Right renal cortex interstitium (tissue), 3 donors: ENCODE results near the gene SUB1. TPM values are rescaled to one million over a fixed set of nuclear protein-coding genes. Genes with fewer than 3 reads are reported as not detected.

ENCODE experiments used
- DNase-seq, 3 donors: peaks; one replicate each; pipeline ENCODE4 v3.0.0-alpha.2; 2013; ENCODE audit warnings: low read depth in 3 of 3, low spot score in 2 of 3
- polyA plus RNA-seq, 3 donors: library from polyadenylated mRNA; unstranded; fragments of 120-200 nt; gene quantifications; one replicate each; pipeline ENCODE4 v1.2.1, GENCODE V29; 2013; ENCODE audit not compliant: insufficient read length in 3 of 3

The SUB1 gene
- polyA plus RNA-seq, 3 donors = 327 to 390 (median 346) TPM

GRCh38 chr5:32638309-32638708 is 53.0 kb downstream of the SUB1 start:
- DNase-seq = no peak

- DNase-seq = no peak
Observed at GRCh38 chr5:32639943-32640342, 54.6 kb downstream of the SUB1 start.

- DNase-seq = no peak
Observed at GRCh38 chr5:32642276-32643002, 57.1 kb downstream of the SUB1 start.

- no peak for DNase-seq
Observed at GRCh38 chr5:32645246-32645645, 59.9 kb downstream of the SUB1 start.

- DNase-seq = peak in 2 of 3 donors; percentile 21 to 23
Observed at GRCh38 chr5:32646061-32646969, 61.0 kb downstream of the SUB1 start.

- DNase-seq = no peak
Observed at GRCh38 chr5:32651088-32651487, 65.7 kb downstream of the SUB1 start.

GRCh38 chr5:32651638-32652037 is 66.3 kb downstream of the SUB1 start:
- DNase-seq = no peak

Other genes starting within 250 kb of the SUB1 start
- 100 to 1,000 TPM; 126 to 140 (median 138) TPM for gene ZFR, start 140.8 kb upstream of the SUB1 start, polyA plus RNA-seq
- 10 to 100 TPM; 12.7 to 27.0 (median 19.7) TPM for gene NPR3, start 125.8 kb downstream of the SUB1 start, polyA plus RNA-seq